Effector memory CD8-positive, alpha-beta T cell (primary cell): Measurements from ENCODE around the gene CLSTN2.

Experiments used
- ATAC-seq: fragments of 150-1000 bp; cut with Tn5 transposase; replicated peaks from 2 replicates; pipeline ENCODE4 v1.10.0; 2021; ENCODE audit warnings: mild to moderate bottlenecking, moderate library complexity
- DNase-seq, 3 experiments: peaks; one replicate each; pipeline ENCODE4 v3.0.0; 2021
- H3K27ac Mint-ChIP-seq, 2 donors: one replicate each; pipeline ENCODE4 v1.8.0; 2022; ENCODE audit warnings: mild to moderate bottlenecking in 2 of 2, mixed read lengths in 2 of 2, moderate library complexity in 2 of 2
- H3K27me3 Mint-ChIP-seq, 2 donors: one replicate each; pipeline ENCODE4 v1.8.0; 2022; ENCODE audit warnings: mixed read lengths in 2 of 2
- H3K36me3 Mint-ChIP-seq: one replicate; pipeline ENCODE4 v1.8.0; 2022; ENCODE audit warnings: mild to moderate bottlenecking, moderate library complexity, mixed read lengths; ENCODE audit not compliant: insufficient read depth
- H3K4me1 Mint-ChIP-seq, 2 donors: one replicate each; pipeline ENCODE4 v1.8.0; 2022; ENCODE audit warnings: low read depth in 2 of 2, mixed read lengths in 2 of 2
- H3K4me3 Mint-ChIP-seq, 2 donors: one replicate each; pipeline ENCODE4 v1.8.0; 2022; ENCODE audit warnings: mild to moderate bottlenecking in 2 of 2, mixed read lengths in 2 of 2, moderate library complexity in 2 of 2
- H3K9me3 Mint-ChIP-seq, 2 donors: one replicate each; pipeline ENCODE4 v1.8.0; 2022; ENCODE audit warnings: mixed read lengths in 2 of 2

Gene CLSTN2

GRCh38 chr3:140563206-140563760, 628.3 kb downstream of the CLSTN2 start:
- no peak for ATAC-seq
- peaks cover 0 to 5% of the 10 kb centered on the region in 2 donors for H3K27me3 Mint-ChIP-seq
- DNase-seq = no peak
- no peak overlapping the region for H3K27ac Mint-ChIP-seq
- H3K4me1 Mint-ChIP-seq = no peaks in the 10 kb centered on the region
- no peak overlapping the region for H3K4me3 Mint-ChIP-seq
- peaks cover 2% of the 10 kb centered on the region for H3K36me3 Mint-ChIP-seq
- peaks cover 0 to 4% of the 10 kb centered on the region in 2 donors for H3K9me3 Mint-ChIP-seq

DNA sequence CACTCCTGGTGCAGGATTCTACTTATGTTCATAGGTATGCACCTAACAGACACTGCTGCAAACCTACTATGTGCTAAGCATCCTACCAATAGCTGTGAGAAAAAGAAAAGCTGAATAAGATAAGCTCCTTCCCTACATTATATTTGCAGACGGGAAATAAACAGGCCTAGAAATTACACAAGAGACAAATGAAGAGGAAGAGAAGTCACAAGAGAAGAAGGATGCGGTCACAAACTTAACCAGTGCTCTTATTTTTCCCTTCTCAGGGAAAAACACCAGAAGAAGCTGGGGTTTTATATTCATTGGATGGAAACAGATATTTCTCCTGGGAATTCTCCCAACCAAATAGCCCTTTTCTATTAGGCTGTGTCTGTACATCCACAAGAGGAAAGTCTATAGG, 633.1 kb downstream of the CLSTN2 start:
- H3K36me3 Mint-ChIP-seq = peaks cover 2% of the 10 kb centered on the region
- ATAC-seq (no peak), DNase-seq (no peak)
- peaks cover 0 to 2% of the 10 kb centered on the region in 2 donors for H3K9me3 Mint-ChIP-seq
- no peaks in the 10 kb centered on the region for H3K4me1 Mint-ChIP-seq
- peaks cover 0 to 9% of the 10 kb centered on the region in 2 donors for H3K27me3 Mint-ChIP-seq
- H3K27ac Mint-ChIP-seq = no peak overlapping the region
- H3K4me3 Mint-ChIP-seq = no peak overlapping the region

GRCh38 chr3:140568842-140569520, 634.0 kb downstream of the CLSTN2 start:
- Mint-ChIP-seq H3K36me3 (peaks cover 2% of the 10 kb centered on the region), H3K4me3 (no peak overlapping the region), H3K27ac (no peak overlapping the region)

DNA sequence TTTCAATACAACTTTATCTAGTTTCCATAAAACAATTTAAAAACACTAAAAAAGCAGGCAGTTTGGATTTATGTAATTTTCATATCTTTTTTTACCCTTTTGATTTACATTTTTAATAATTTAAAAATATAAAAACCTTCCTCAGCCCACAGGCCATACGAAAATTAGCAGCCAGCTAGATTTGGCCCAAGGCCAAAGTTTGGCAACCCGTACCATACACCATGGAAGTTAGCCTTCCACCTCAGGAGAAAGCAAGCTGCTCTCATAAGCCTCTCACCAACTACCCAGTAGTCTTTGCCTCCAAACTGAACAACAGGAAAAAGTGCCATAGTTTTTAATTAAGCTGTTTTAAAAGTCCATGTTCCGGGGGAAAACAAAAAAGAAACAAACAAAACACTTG, 635.6 kb downstream of the CLSTN2 start:
- no peak for ATAC-seq
- no peaks in the 10 kb centered on the region for H3K4me1 Mint-ChIP-seq
- H3K4me3 Mint-ChIP-seq = no peak overlapping the region
- peaks cover 0 to 9% of the 10 kb centered on the region in 2 donors for H3K27me3 Mint-ChIP-seq
- H3K27ac Mint-ChIP-seq = no peak overlapping the region
- no peaks in the 10 kb centered on the region for H3K9me3 Mint-ChIP-seq
- H3K36me3 Mint-ChIP-seq = peaks cover 2% of the 10 kb centered on the region
- DNase-seq = no peak

More at GRCh38 chr3:140568842-140569520, 634.0 kb downstream of the CLSTN2 start:
- DNase-seq = no peak
- H3K9me3 Mint-ChIP-seq = peaks cover 0 to 2% of the 10 kb centered on the region in 2 donors
- H3K27me3 Mint-ChIP-seq = peaks cover 0 to 9% of the 10 kb centered on the region in 2 donors
- H3K4me1 Mint-ChIP-seq = no peaks in the 10 kb centered on the region
- no peak for ATAC-seq

DNA sequence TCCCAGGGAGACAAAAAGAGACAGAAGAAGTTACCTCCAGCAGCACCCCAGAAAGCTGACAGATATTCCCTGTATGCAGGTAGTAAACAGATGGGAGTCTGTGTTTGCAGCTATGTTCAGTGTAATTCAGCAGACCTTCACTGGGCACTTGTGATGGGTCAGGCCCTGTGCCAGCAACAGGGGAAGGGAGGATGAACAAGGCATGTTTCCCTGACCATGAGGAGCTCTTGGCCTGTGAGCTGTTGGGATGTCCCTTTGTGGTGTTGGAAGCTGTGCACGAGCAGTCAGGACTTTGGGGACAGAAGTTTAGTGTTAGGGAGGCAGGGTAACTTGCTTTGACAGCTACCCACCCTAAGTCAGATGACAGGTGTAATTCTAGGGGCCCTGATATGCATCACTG, 636.9 kb downstream of the CLSTN2 start:
- H3K27me3 Mint-ChIP-seq = peaks cover 0 to 9% of the 10 kb centered on the region in 2 donors
- peaks cover under 1% of the 10 kb centered on the region for H3K36me3 Mint-ChIP-seq
- H3K9me3 Mint-ChIP-seq = no peaks in the 10 kb centered on the region
- H3K4me3 Mint-ChIP-seq = no peak overlapping the region
- no peak for ATAC-seq
- DNase-seq = no peak
- no peak overlapping the region for H3K27ac Mint-ChIP-seq
- H3K4me1 Mint-ChIP-seq = no peaks in the 10 kb centered on the region

GRCh38 chr3:140572334-140572733, 637.3 kb downstream of the CLSTN2 start:
- no peaks in the 10 kb centered on the region for H3K9me3 Mint-ChIP-seq
- peaks cover 0 to 10% of the 10 kb centered on the region in 2 donors for H3K27me3 Mint-ChIP-seq
- no peaks in the 10 kb centered on the region for H3K36me3 Mint-ChIP-seq
- H3K4me1 Mint-ChIP-seq = no peaks in the 10 kb centered on the region
- ATAC-seq (no peak), DNase-seq (no peak)
- no peak overlapping the region for H3K27ac Mint-ChIP-seq
- H3K4me3 Mint-ChIP-seq = no peak overlapping the region

- ATAC-seq (no peak), DNase-seq (no peak)
- H3K4me1 Mint-ChIP-seq = no peaks in the 10 kb centered on the region
- H3K27me3 Mint-ChIP-seq = peaks cover 0 to 17% of the 10 kb centered on the region in 2 donors
- H3K36me3 Mint-ChIP-seq = no peaks in the 10 kb centered on the region
- H3K4me3 Mint-ChIP-seq = no peak overlapping the region
- H3K27ac Mint-ChIP-seq = no peak overlapping the region
- H3K9me3 Mint-ChIP-seq = no peaks in the 10 kb centered on the region
These were observed 638.0 kb downstream of the CLSTN2 start for GRCh38 chr3:140573011-140573410.

DNA sequence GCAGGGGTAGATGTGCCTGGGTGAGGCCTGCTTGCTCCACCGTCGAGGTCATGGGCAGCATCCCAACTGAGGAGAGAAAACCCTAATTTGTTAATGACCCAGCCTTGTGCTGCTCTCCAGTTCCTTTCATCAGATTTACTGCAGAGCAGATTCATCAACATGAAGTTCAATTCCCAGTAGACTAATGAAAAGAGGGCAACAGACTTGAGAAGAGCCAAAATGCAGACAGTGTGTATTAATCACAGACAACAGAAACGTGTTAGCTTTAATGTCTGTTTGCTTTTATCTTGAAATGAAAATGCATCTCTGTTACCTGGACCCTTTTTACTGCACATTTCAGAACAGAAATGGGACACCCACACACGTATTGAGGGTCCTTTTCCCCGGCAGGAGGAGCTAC, 639.4 kb downstream of the CLSTN2 start:
- Mint-ChIP-seq H3K4me3 (no peak overlapping the region), H3K9me3 (no peaks in the 10 kb centered on the region), H3K27me3 (peaks cover 9 to 24% of the 10 kb centered on the region in 2 donors), H3K36me3 (no peaks in the 10 kb centered on the region), H3K4me1 (no peaks in the 10 kb centered on the region), H3K27ac (no peak overlapping the region)
- DNase-seq (no peak), ATAC-seq (no peak)

DNA sequence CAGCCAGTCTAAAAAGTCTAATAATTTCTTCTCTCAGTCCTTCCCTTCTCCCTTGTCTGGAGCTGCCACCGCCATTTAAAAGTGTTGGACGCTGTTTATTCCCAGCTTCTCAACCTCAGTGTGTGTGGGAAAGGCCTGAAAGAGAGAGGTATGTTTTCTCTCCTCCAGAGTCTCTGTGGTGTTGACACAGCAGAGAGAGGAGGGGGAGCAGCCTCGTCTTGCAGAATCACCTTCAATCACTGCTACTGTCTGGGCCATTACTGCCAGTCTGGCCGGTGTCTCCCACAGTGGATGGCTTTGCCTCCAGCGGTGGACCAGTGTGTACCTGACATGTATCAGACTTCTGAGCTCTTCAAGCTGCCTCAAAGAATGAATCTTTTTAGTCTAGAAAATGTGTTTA, 641.5 kb downstream of the CLSTN2 start:
- Mint-ChIP-seq H3K36me3 (no peaks in the 10 kb centered on the region), H3K4me1 (no peaks in the 10 kb centered on the region)
- DNase-seq = no peak

GRCh38 chr3:140577911-140578310, 642.9 kb downstream of the CLSTN2 start:
- no peak overlapping the region for H3K4me3 Mint-ChIP-seq
- H3K36me3 Mint-ChIP-seq = no peaks in the 10 kb centered on the region
- ATAC-seq (no peak), DNase-seq (no peak)
- H3K27me3 Mint-ChIP-seq = peaks cover 9 to 29% of the 10 kb centered on the region in 2 donors
- no peaks in the 10 kb centered on the region for H3K4me1 Mint-ChIP-seq
- peaks cover 0 to 5% of the 10 kb centered on the region in 2 donors for H3K9me3 Mint-ChIP-seq
- H3K27ac Mint-ChIP-seq = no peak overlapping the region

More for the DNA sequence above, 641.5 kb downstream of the CLSTN2 start:
- Mint-ChIP-seq H3K9me3 (peaks cover 0 to 5% of the 10 kb centered on the region in 2 donors), H3K27me3 (peaks cover 9 to 38% of the 10 kb centered on the region in 2 donors), H3K4me3 (no peak overlapping the region), H3K27ac (no peak overlapping the region)
- no peak for ATAC-seq

DNA sequence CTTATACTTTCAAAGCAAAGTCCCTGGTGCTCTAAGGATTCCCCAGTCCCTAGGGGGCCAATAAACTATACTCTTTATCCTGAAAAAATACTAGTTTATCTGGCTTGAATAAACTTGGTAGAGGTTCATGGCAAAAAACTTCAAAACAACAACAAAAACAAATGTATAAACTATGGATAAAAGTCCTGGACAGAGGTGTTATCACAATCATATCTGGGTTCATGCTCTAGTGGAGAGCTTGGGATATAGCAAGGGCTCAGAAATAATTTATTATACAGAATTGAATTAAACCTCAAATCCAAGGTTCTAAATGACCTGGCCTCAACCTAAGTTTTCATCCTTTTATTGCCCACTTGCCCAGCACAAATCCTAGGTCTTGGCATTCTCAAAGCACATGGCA, 644.3 kb downstream of the CLSTN2 start:
- H3K27me3 Mint-ChIP-seq = peaks cover 9 to 28% of the 10 kb centered on the region in 2 donors
- ATAC-seq = no peak

DNA sequence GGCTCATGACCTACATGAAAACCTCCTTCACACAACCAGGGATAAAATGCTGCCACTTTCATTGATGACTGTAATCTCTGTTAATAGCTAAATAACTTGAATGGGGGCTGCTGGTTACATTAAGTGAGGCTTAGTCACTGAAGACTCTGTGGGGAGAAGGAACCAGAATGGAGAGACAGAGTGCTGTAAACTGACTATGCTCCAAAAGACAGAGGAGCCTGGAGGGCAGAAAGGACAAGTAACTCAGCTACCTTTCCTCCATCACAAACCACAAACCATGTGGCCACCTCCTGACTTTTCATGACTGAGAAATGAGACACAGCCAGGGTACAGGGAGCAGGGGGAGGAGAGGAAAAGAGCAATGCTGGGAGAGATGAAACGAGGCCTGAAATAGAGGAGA, 645.8 kb downstream of the CLSTN2 start:
- H3K4me1 Mint-ChIP-seq = no peaks in the 10 kb centered on the region
- ATAC-seq (no peak), DNase-seq (no peak)
- no peaks in the 10 kb centered on the region for H3K36me3 Mint-ChIP-seq
- H3K27me3 Mint-ChIP-seq = peaks cover 9 to 28% of the 10 kb centered on the region in 2 donors
- H3K9me3 Mint-ChIP-seq = peaks cover 0 to 5% of the 10 kb centered on the region in 2 donors
- H3K27ac Mint-ChIP-seq = no peak overlapping the region
- no peak overlapping the region for H3K4me3 Mint-ChIP-seq

More for the DNA sequence above, 644.3 kb downstream of the CLSTN2 start:
- Mint-ChIP-seq H3K9me3 (peaks cover 0 to 5% of the 10 kb centered on the region in 2 donors), H3K27ac (no peak overlapping the region), H3K4me1 (no peaks in the 10 kb centered on the region), H3K4me3 (no peak overlapping the region), H3K36me3 (no peaks in the 10 kb centered on the region)
- DNase-seq = no peak

GRCh38 chr3:140584549-140584948, 649.6 kb downstream of the CLSTN2 start:
- DNase-seq (no peak), ATAC-seq (no peak)
- Mint-ChIP-seq H3K36me3 (no peaks in the 10 kb centered on the region), H3K27me3 (peaks cover 16 to 24% of the 10 kb centered on the region in 2 donors), H3K9me3 (peaks cover 3 to 5% of the 10 kb centered on the region in 2 donors), H3K4me1 (no peaks in the 10 kb centered on the region), H3K4me3 (no peak overlapping the region), H3K27ac (no peak overlapping the region)

DNA sequence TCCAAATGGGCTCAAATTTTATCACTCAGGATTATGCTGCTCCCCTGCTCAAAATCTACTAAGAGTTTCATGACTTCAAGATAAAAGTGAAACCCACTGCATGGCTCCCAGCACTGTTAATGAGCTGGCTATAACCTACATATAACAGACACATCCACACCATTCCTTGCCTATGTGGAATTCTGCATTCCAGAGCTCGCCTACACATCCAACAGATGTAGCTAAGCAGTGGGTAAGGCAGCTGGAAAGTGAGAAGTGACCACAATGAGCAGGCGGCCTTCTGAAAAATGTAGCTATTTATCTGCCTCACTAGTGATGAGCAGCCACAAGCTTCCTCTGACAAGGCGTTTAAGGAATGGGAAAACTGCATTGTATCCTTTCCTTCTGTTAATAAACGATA, 650.8 kb downstream of the CLSTN2 start:
- Mint-ChIP-seq H3K4me1 (no peaks in the 10 kb centered on the region), H3K27ac (no peak overlapping the region), H3K36me3 (no peaks in the 10 kb centered on the region), H3K4me3 (no peak overlapping the region), H3K9me3 (peaks cover 2 to 3% of the 10 kb centered on the region in 2 donors), H3K27me3 (peaks cover 14 to 16% of the 10 kb centered on the region in 2 donors)
- DNase-seq (no peak), ATAC-seq (no peak)
